AG04450 (cell line): Measurements from ENCODE around the gene TRIM24. TPM values are rescaled to one million over a fixed set of nuclear protein-coding genes. Genes with fewer than 3 reads are reported as not detected.
"Not testable (repeated sequence)": the region's sequence is repeated elsewhere in the genome, so short reads cannot be mapped to it uniquely, and the experiment has no call there.

Source experiments
- CTCF ChIA-PET: fragments of 300-600, 350-600 bp; formaldehyde crosslinking; extraction: SDS; loops from one replicate; lab custom pipeline; 2022; ENCODE audit warnings: antibody characterized with exemption, inconsistent platforms; lab: Charles Lee
- POLR2A ChIA-PET: fragments of 350-600 bp; formaldehyde crosslinking; extraction: SDS; loops from one replicate; lab custom pipeline; 2021; ENCODE audit warnings: antibody characterized with exemption, inconsistent platforms; lab: Yijun Ruan, JAX
- DNase-seq: peaks from one replicate; pipeline ENCODE4 v3.0.0-alpha.2; 2011; ENCODE audit warnings: low read depth, low spot score
- H3K27ac ChIP-seq: one replicate; pipeline ENCODE4 v1.5.1; 2012; ENCODE audit warnings: low read depth, low read length, control low read depth
- H3K27me3 ChIP-seq: one replicate; pipeline ENCODE4 v1.6.0; 2012; ENCODE audit warnings: low read length; ENCODE audit not compliant: control insufficient read depth, insufficient read depth
- H3K4me3 ChIP-seq: 2 replicates; pipeline ENCODE4 v1.5.1; 2011; ENCODE audit warnings: mild to moderate bottlenecking, low read depth, low read length, control low read depth
- H3K9me3 ChIP-seq: 2 replicates; pipeline ENCODE4 v1.5.1; 2012; ENCODE audit warnings: low read length; ENCODE audit not compliant: control insufficient read depth, insufficient read depth
- polyA plus RNA-seq: library from polyadenylated mRNA; depleted of rRNA; stranded (reverse); fragments of >200 nt; gene quantifications from 2 replicates; pipeline ENCODE4 v1.2.3, GENCODE V29; 2011
- TF ChIP-seq, protein P1 (sequence below): IDR thresholded peaks from 2 replicates; pipeline ENCODE4 v1.5.1; 2011; ENCODE audit warnings: low read depth, low read length, control low read depth, inconsistent platforms

TRIM24 gene
- polyA plus RNA-seq, 1 experiment = 9.3 TPM

GRCh38 chr7:138491612-138492386, 31.7 kb downstream of the TRIM24 start:
- CTCF ChIA-PET = interaction anchor here (0.6 kb wide), 1 partner anchor 33 kb away, joined by 3 read pairs; no protein-coding TSS in a partner anchor
- H3K4me3 ChIP-seq = no peak overlapping the region

DNA sequence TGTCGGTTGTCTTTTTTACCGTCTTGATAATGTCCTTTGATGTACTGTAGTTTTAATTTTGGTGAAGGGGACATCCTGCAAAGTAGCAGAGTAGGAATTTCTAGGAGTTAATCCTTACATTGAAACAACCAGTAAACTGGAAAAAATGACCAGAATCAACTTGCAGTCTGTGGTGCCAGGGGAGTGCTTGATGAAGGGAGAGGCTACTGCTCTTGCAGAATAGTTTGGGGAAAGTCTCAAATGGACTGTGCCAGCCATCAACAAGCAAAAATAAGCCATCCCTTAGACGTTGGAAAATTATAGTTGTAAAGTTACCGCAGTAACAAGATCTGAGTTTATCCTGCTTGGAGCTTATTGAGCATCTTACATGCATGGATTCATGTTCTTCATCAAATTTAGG, 32.4 kb downstream of the TRIM24 start:
- H3K27ac ChIP-seq = no peak overlapping the region
- H3K9me3 ChIP-seq = no peaks in the 10 kb centered on the region
- ChIA-PET POLR2A (no interaction called here), CTCF (interaction anchor here (1.1 kb wide), 1 partner anchor 848 kb away, joined by 3 read pairs; no protein-coding TSS in a partner anchor)
- TF ChIP-seq, protein P1, sequence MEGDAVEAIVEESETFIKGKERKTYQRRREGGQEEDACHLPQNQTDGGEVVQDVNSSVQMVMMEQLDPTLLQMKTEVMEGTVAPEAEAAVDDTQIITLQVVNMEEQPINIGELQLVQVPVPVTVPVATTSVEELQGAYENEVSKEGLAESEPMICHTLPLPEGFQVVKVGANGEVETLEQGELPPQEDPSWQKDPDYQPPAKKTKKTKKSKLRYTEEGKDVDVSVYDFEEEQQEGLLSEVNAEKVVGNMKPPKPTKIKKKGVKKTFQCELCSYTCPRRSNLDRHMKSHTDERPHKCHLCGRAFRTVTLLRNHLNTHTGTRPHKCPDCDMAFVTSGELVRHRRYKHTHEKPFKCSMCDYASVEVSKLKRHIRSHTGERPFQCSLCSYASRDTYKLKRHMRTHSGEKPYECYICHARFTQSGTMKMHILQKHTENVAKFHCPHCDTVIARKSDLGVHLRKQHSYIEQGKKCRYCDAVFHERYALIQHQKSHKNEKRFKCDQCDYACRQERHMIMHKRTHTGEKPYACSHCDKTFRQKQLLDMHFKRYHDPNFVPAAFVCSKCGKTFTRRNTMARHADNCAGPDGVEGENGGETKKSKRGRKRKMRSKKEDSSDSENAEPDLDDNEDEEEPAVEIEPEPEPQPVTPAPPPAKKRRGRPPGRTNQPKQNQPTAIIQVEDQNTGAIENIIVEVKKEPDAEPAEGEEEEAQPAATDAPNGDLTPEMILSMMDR = no peak
- H3K27me3 ChIP-seq = no peaks in the 10 kb centered on the region
- no peak for DNase-seq
- H3K4me3 ChIP-seq = no peak overlapping the region

More at GRCh38 chr7:138491612-138492386, 31.7 kb downstream of the TRIM24 start:
- TF ChIP-seq, protein P1 = no peak
- Histone ChIP-seq H3K9me3 (no peaks in the 10 kb centered on the region), H3K27ac (no peak overlapping the region), H3K27me3 (no peaks in the 10 kb centered on the region)
- no peak for DNase-seq
- POLR2A ChIA-PET = no interaction called here

GRCh38 chr7:138493535-138493934, 33.5 kb downstream of the TRIM24 start:
- TF ChIP-seq, protein P1 = no peak
- H3K4me3 ChIP-seq = no peak overlapping the region
- no peak overlapping the region for H3K27ac ChIP-seq
- CTCF ChIA-PET = interaction anchor here (1.1 kb wide), 1 partner anchor 847 kb away, joined by 3 read pairs; no protein-coding TSS in a partner anchor
- no peaks in the 10 kb centered on the region for H3K27me3 ChIP-seq
- POLR2A ChIA-PET = no interaction called here
- H3K9me3 ChIP-seq = no peaks in the 10 kb centered on the region
- DNase-seq = no peak

- CTCF ChIA-PET = no interaction called here
- no peak overlapping the region for H3K4me3 ChIP-seq
- peaks cover 3% of the 10 kb centered on the region; the same call in 1 of the 2 replicates for H3K9me3 ChIP-seq
- no peak for DNase-seq
- no peak overlapping the region for H3K27ac ChIP-seq
- POLR2A ChIA-PET = no interaction called here
- no peaks in the 10 kb centered on the region for H3K27me3 ChIP-seq
- TF ChIP-seq, protein P1 = no peak
These were observed 35.4 kb downstream of the TRIM24 start for GRCh38 chr7:138495485-138495884.

GRCh38 chr7:138499340-138499739, 39.3 kb downstream of the TRIM24 start:
- ChIA-PET POLR2A (no interaction called here), CTCF (interaction anchor here (0.6 kb wide), 1 partner anchor 8 kb away, joined by 4 read pairs; no protein-coding TSS in a partner anchor)
- H3K9me3 ChIP-seq = peaks cover 3% of the 10 kb centered on the region; the same call in 1 of the 2 replicates
- no peak for DNase-seq
- H3K4me3 ChIP-seq = no peak overlapping the region
- TF ChIP-seq, protein P1 = no peak
- no peaks in the 10 kb centered on the region for H3K27me3 ChIP-seq
- H3K27ac ChIP-seq = no peak overlapping the region

DNA sequence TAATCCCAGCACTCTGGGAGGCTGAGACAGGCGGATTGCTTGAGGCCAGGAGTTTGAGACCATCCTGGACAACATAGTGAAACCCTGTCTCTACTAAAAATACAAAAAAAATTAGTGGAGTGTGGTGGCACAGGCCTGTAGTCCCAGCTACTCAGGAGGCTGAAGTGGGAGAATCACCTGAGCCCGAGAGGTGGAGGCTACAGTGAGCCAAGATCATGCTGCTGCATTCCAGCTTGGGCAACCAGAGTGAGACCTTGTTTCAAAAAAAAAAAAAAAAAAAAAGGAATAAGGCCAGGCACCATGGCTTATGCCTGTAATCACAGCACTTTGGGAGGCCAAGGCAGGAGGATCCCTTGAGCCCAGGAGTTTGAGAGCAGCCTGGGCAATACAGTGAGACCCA, 40.2 kb downstream of the TRIM24 start:
- POLR2A ChIA-PET = not testable (repeated sequence)

More for the DNA sequence above, 40.2 kb downstream of the TRIM24 start:
- H3K27ac ChIP-seq, H3K4me3 ChIP-seq, H3K27me3 ChIP-seq, H3K9me3 ChIP-seq, CTCF ChIA-PET, DNase-seq: not testable (repeated sequence)
